Measurements from ENCODE around the gene CIDEA.

CIDEA gene

GRCh38 chr18:12324991-12325725 is 71.0 kb downstream of the CIDEA start:
- no peak for DNase-seq

- no peak for DNase-seq
Observed at GRCh38 chr18:12325726-12326245, 71.6 kb downstream of the CIDEA start.

GRCh38 chr18:12326711-12327460 is 72.7 kb downstream of the CIDEA start:
- no peak for DNase-seq

Measured in activated CD4-positive, CD25-positive, alpha-beta regulatory T cell (primary cell).